ENCODE results near the gene LIMS2. TPM values are rescaled to one million over a fixed set of nuclear protein-coding genes. Genes with fewer than 3 reads are reported as not detected.

Gene LIMS2
- total RNA-seq, 6 experiments from 2014 or later: 6.6 to 37.7 (median 19.5) TPM

GRCh38 chr2:127664065-127664894 lies 11.1 kb downstream of the LIMS2 start:
- Histone ChIP-seq H3K36me3 (no peaks in the 10 kb centered on the region), H3K4me1 (peaks cover 0 to 40% (median 20%) of the 10 kb centered on the region in 4 donors), H3K4me3 (peak overlapping the region; percentile 46 to 71 (median 64)), H3K27me3 (no peaks in the 10 kb centered on the region), H3K9me3 (no peaks in the 10 kb centered on the region), H3K27ac (peak overlapping the region; percentile 82 to 89 (median 88))
- peak; percentile 62 to 82 (median 80) for DNase-seq
- intact Hi-C loops (cut with DNase I): no loop called here
- no peak for TF ChIP-seq CTCF (IDR thresholded peaks at IDR 0.05)
- TF ChIP-seq POLR2A (IDR thresholded peaks at IDR 0.05): no peak
- 14% methylated on average over 17 of the region's 69 CpGs for WGBS (ENCODE audit: insufficient coverage, low coverage, low lambda C conversion rate, missing lambda C conversion rate)
- ATAC-seq: peak; percentile 55 to 72 (median 69)

GRCh38 chr2:127663566-127664064 lies 11.7 kb downstream of the LIMS2 start:
- intact Hi-C loops (cut with DNase I): no loop called here
- 32% methylated on average over 5 of the region's 6 CpGs for WGBS (ENCODE audit: insufficient coverage, low coverage, low lambda C conversion rate, missing lambda C conversion rate)
- DNase-seq (peak in 1 of 3 donors; percentile 40), ATAC-seq (no peak)
- TF ChIP-seq POLR2A (IDR thresholded peaks at IDR 0.05): no peak
- TF ChIP-seq CTCF (IDR thresholded peaks at IDR 0.05): no peak
- H3K27ac ChIP-seq: peak overlapping the region in 2 of 3 donors; percentile 88 to 89
- H3K27me3 ChIP-seq: no peaks in the 10 kb centered on the region
- H3K9me3 ChIP-seq: no peaks in the 10 kb centered on the region
- H3K4me3 ChIP-seq: peak overlapping the region; percentile 46 to 71 (median 64)
- H3K4me1 ChIP-seq: peaks cover 0 to 40% (median 20%) of the 10 kb centered on the region in 4 donors
- no peaks in the 10 kb centered on the region for H3K36me3 ChIP-seq

- H3K4me3 ChIP-seq: peak overlapping the region in 2 of 3 donors; percentile 64 to 71
- DNase-seq: peak; percentile 29 to 57 (median 43)
- 30% methylated on average over 3 of the region's 9 CpGs for WGBS (ENCODE audit: insufficient coverage, low coverage, low lambda C conversion rate, missing lambda C conversion rate)
Measured at GRCh38 chr2:127662937-127663565, 12.3 kb downstream of the LIMS2 start.

More at GRCh38 chr2:127662937-127663565, 12.3 kb downstream of the LIMS2 start:
- no peaks in the 10 kb centered on the region for H3K27me3 ChIP-seq
- peaks cover 0 to 40% (median 20%) of the 10 kb centered on the region in 4 donors for H3K4me1 ChIP-seq
- peak in 2 of 4 donors; percentile 3 for ATAC-seq
- TF ChIP-seq CTCF (IDR thresholded peaks at IDR 0.05): no peak
- no peak for TF ChIP-seq POLR2A (IDR thresholded peaks at IDR 0.05)
- no peaks in the 10 kb centered on the region for H3K9me3 ChIP-seq
- H3K27ac ChIP-seq: peak overlapping the region in 2 of 3 donors; percentile 43 to 88
- intact Hi-C loops (cut with DNase I): no loop called here
- H3K36me3 ChIP-seq: no peaks in the 10 kb centered on the region

Data from right lobe of liver (tissue), 6 donors.